ENCODE measurements around the gene SCAMP1. TPM values are rescaled to one million over a fixed set of nuclear protein-coding genes. Genes with fewer than 3 reads are reported as not detected.
"Not testable (repeated sequence)": the region's sequence is repeated elsewhere in the genome, so short reads cannot be mapped to it uniquely, and the experiment has no call there.

The SCAMP1 gene
- total RNA-seq, 1 experiment from 2014 or later = 26.4 TPM

DNA sequence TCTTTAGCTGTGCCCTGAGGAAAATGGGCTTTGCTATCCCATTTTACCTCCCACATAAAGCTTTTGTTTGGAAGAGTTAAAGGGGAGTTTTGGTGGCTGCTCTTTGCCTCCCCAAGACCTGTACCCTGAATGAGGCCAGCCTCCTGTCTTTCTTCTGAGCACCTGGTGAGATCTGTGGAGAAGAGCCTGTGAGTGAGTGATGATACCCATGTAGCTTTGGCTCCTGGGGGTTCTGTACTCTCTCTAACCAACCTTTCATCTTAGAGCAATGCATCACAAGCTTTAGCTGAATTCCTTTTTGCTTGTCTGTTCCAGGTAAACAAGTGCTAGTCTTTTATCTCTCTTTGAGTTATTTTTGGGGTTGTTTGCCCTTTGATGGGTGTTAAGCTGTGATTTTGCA lies 73.6 kb downstream of the SCAMP1 start:
- DNase-seq = no peak
- H3K4me3 ChIP-seq (ENCODE audit: low read length) = no peak overlapping the region
- H3K4me2 ChIP-seq (ENCODE audit: low read length) = no peak overlapping the region
- H3K27ac ChIP-seq (ENCODE audit: low read length) = no peak overlapping the region
- no peaks in the 10 kb centered on the region for H4K20me1 ChIP-seq (ENCODE audit: low read length)
- no peaks in the 10 kb centered on the region for H3K4me1 ChIP-seq (ENCODE audit: insufficient read depth, low read length)
- H3K27me3 ChIP-seq (ENCODE audit: low read length) = no peaks in the 10 kb centered on the region
- H3K36me3 ChIP-seq (ENCODE audit: low read depth, low read length) = no peaks in the 10 kb centered on the region
- no peak overlapping the region for H2AFZ ChIP-seq (ENCODE audit: low read length)
- ATAC-seq = no peak
- POLR2A ChIA-PET (ENCODE audit: unreplicated experiment) = no interaction called here
- TF ChIP-seq EZH2 (IDR thresholded peaks at IDR 0.05; ENCODE audit: low read length, unreplicated experiment) (no peak), EZH2phosphoT487 (IDR thresholded peaks at IDR 0.05; ENCODE audit: borderline replicate concordance, low read length) (no peak)
- TF ChIP-seq, protein P1, sequence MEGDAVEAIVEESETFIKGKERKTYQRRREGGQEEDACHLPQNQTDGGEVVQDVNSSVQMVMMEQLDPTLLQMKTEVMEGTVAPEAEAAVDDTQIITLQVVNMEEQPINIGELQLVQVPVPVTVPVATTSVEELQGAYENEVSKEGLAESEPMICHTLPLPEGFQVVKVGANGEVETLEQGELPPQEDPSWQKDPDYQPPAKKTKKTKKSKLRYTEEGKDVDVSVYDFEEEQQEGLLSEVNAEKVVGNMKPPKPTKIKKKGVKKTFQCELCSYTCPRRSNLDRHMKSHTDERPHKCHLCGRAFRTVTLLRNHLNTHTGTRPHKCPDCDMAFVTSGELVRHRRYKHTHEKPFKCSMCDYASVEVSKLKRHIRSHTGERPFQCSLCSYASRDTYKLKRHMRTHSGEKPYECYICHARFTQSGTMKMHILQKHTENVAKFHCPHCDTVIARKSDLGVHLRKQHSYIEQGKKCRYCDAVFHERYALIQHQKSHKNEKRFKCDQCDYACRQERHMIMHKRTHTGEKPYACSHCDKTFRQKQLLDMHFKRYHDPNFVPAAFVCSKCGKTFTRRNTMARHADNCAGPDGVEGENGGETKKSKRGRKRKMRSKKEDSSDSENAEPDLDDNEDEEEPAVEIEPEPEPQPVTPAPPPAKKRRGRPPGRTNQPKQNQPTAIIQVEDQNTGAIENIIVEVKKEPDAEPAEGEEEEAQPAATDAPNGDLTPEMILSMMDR (conservative IDR thresholded peaks at IDR 0.05; ENCODE audit: low read depth, low read length) = no peak
- intact Hi-C loops (cut with micrococcal nuclease) = no loop called here
- no peaks in the 10 kb centered on the region for H3F3A ChIP-seq (ENCODE audit: low read length, unreplicated experiment)
- H3K79me2 ChIP-seq (ENCODE audit: low read length) = no peaks in the 10 kb centered on the region
- CTCF ChIA-PET = interaction anchor here (0.6 kb wide), 1 partner anchor 698 kb away, joined by 3 read pairs; no protein-coding TSS in a partner anchor
- no peaks in the 10 kb centered on the region for H3K9me2 ChIP-seq (replicated peaks; ENCODE audit: low read length)
- no peak overlapping the region for H3K9ac ChIP-seq (ENCODE audit: low read length)
- no peaks in the 10 kb centered on the region for H3K9me3 ChIP-seq (ENCODE audit: low read length)
- no TSS peak for BruUV-seq (replicated peaks)

DNA sequence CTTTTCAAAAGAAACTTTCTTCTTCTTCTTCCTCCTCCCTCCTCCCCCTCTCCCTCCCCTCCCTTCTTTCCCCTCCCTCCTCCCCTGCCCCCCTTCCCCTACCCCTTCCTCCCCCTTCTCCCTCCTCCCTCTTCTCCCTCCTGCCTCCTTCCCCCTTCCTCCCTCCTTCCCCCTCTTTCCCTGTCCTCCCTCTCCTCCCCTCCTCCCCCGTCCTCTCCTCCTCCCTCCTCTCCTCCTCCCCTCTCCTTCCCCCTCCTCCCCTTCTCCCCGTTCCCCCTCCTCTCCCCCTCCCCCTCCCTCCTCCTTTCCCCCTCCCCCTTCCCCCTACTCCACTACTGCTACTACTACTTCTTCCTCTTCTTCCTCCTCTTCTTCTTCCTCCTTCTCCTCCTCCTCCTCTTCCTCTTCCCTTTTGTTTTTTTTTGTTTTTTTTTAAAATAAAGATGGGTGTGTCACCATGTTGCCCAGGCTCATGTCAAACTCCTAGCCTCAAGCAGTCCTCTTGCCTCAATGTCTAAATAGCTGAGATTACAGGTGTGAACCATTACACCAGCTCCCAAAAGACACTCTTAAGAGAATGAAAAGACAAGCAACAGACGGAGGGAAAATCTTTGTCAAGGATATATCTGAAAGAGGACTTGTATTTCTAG lies 87.5 kb downstream of the SCAMP1 start:
- Histone ChIP-seq H3F3A (ENCODE audit: low read length, unreplicated experiment) (no peaks in the 10 kb centered on the region), H3K4me3 (ENCODE audit: low read length) (no peak overlapping the region), H3K4me2 (ENCODE audit: low read length) (no peak overlapping the region), H3K4me1 (ENCODE audit: insufficient read depth, low read length) (no peaks in the 10 kb centered on the region), H3K9me2 (replicated peaks; ENCODE audit: low read length) (no peaks in the 10 kb centered on the region), H4K20me1 (ENCODE audit: low read length) (no peaks in the 10 kb centered on the region), H3K79me2 (ENCODE audit: low read length) (no peaks in the 10 kb centered on the region), H3K36me3 (ENCODE audit: low read depth, low read length) (no peaks in the 10 kb centered on the region), H3K9ac (ENCODE audit: low read length) (no peak overlapping the region), H3K27ac (ENCODE audit: low read length) (no peak overlapping the region), H2AFZ (ENCODE audit: low read length) (no peak overlapping the region), H3K27me3 (ENCODE audit: low read length) (no peaks in the 10 kb centered on the region), H3K9me3 (ENCODE audit: low read length) (no peaks in the 10 kb centered on the region)
- TF ChIP-seq, protein P1 (conservative IDR thresholded peaks at IDR 0.05; ENCODE audit: low read depth, low read length) = no peak
- TF ChIP-seq EZH2phosphoT487 (IDR thresholded peaks at IDR 0.05; ENCODE audit: borderline replicate concordance, low read length) (no peak), EZH2 (IDR thresholded peaks at IDR 0.05; ENCODE audit: low read length, unreplicated experiment) (no peak)
- intact Hi-C loops (cut with micrococcal nuclease) = no loop called here
- no peak for ATAC-seq
- no TSS peak for BruUV-seq (replicated peaks)
- no peak for DNase-seq
- ChIA-PET CTCF (no interaction called here), POLR2A (ENCODE audit: unreplicated experiment) (interaction anchor here (0.6 kb wide), 1 partner anchor 23 kb away, joined by 3 read pairs; no protein-coding TSS in a partner anchor)

DNA sequence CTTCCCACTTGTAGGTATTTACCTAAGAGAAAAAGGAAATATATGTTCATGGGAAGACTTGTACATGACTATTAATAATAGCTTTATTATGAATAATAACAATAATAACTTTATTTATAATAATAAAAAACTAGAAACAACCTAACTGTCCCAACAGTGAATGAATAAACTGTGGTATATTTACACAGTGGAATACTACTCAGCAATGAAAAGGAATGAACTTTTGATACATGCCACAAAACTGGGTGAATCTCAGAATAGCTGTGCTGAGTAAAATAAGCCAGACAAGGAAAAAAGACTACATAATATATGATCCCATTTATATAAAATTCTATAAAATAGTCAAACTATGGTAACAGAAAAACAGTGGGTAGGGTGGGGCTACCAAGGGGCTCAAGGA lies 88.7 kb downstream of the SCAMP1 start:
- Histone ChIP-seq H3K27ac (ENCODE audit: low read length) (no peak overlapping the region), H3K4me2 (ENCODE audit: low read length) (no peak overlapping the region), H3K9me3 (ENCODE audit: low read length) (no peaks in the 10 kb centered on the region), H3K9me2 (replicated peaks; ENCODE audit: low read length) (no peaks in the 10 kb centered on the region), H3K27me3 (ENCODE audit: low read length) (no peaks in the 10 kb centered on the region), H3K4me1 (ENCODE audit: insufficient read depth, low read length) (no peaks in the 10 kb centered on the region), H3K36me3 (ENCODE audit: low read depth, low read length) (no peaks in the 10 kb centered on the region), H4K20me1 (ENCODE audit: low read length) (no peaks in the 10 kb centered on the region), H3F3A (ENCODE audit: low read length, unreplicated experiment) (no peaks in the 10 kb centered on the region), H3K9ac (ENCODE audit: low read length) (no peak overlapping the region), H3K4me3 (ENCODE audit: low read length) (no peak overlapping the region), H3K79me2 (ENCODE audit: low read length) (no peaks in the 10 kb centered on the region), H2AFZ (ENCODE audit: low read length) (no peak overlapping the region)
- no peak for TF ChIP-seq EZH2phosphoT487 (IDR thresholded peaks at IDR 0.05; ENCODE audit: borderline replicate concordance, low read length)
- no peak for TF ChIP-seq EZH2 (IDR thresholded peaks at IDR 0.05; ENCODE audit: low read length, unreplicated experiment)
- TF ChIP-seq, protein P1 (conservative IDR thresholded peaks at IDR 0.05; ENCODE audit: low read depth, low read length) = no peak
- DNase-seq (no peak), ATAC-seq (no peak)
- intact Hi-C loops (cut with micrococcal nuclease) = no loop called here
- ChIA-PET POLR2A (ENCODE audit: unreplicated experiment) (no interaction called here), CTCF (no interaction called here)
- BruUV-seq (replicated peaks) = no TSS peak

DNA sequence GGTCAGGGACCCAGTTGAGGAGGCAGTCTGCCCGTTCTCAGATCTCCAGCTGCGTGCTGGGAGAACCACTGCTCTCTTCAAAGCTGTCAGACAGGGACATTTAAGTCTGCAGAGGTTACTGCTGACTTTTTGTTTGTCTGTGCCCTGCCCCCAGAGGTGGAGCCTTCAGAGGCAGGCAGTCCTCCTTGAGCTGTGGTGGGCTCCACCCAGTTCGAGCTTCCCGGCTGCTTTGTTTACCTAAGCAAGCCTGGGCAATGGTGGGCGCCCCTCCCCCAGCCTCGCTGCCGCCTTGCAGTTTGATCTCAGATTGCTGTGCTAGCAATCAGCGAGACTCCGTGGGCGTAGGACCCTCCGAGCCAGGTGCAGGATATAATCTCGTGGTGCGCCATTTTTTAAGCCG lies 97.1 kb downstream of the SCAMP1 start:
- H3F3A ChIP-seq (ENCODE audit: low read length, unreplicated experiment); DNase-seq; H3K9me2 ChIP-seq (replicated peaks; ENCODE audit: low read length); BruUV-seq (replicated peaks); H3K4me1 ChIP-seq (ENCODE audit: insufficient read depth, low read length); H3K27ac ChIP-seq (ENCODE audit: low read length); H2AFZ ChIP-seq (ENCODE audit: low read length); H3K9me3 ChIP-seq (ENCODE audit: low read length); ATAC-seq; intact Hi-C loops (cut with micrococcal nuclease); POLR2A ChIA-PET (ENCODE audit: unreplicated experiment); H3K79me2 ChIP-seq (ENCODE audit: low read length); H3K9ac ChIP-seq (ENCODE audit: low read length); H3K36me3 ChIP-seq (ENCODE audit: low read depth, low read length); H3K4me2 ChIP-seq (ENCODE audit: low read length); H3K27me3 ChIP-seq (ENCODE audit: low read length); CTCF ChIA-PET; H3K4me3 ChIP-seq (ENCODE audit: low read length); H4K20me1 ChIP-seq (ENCODE audit: low read length): not testable (repeated sequence)

Data from PC-3 (cell line).